HEK293 (cell line): ENCODE data around the gene RNF40.

ENCODE experiments used
- GLIS2 ChIP-seq: fragments of 450-650 bp; formaldehyde crosslinking; IDR thresholded peaks from 2 replicates; pipeline ENCODE4 v1.5.1; 2016; ENCODE audit warnings: missing biosample characterization, missing genetic modification characterization
- ZBTB1 ChIP-seq: fragments of 450-650 bp; formaldehyde crosslinking; IDR thresholded peaks from 2 replicates; pipeline ENCODE4 v1.5.1; 2016; ENCODE audit warnings: missing biosample characterization, missing genetic modification characterization
- ZFP37 ChIP-seq: fragments of 450-650 bp; formaldehyde crosslinking; IDR thresholded peaks from 2 replicates; pipeline ENCODE4 v1.5.1; 2016; ENCODE audit warnings: missing biosample characterization, missing genetic modification characterization
- ZNF221 ChIP-seq: fragments of 450-650 bp; formaldehyde crosslinking; IDR thresholded peaks from 2 replicates; pipeline ENCODE4 v1.5.1; 2017; ENCODE audit warnings: missing biosample characterization, missing genetic modification characterization, borderline replicate concordance
- ZNF404 ChIP-seq: fragments of 450-650 bp; formaldehyde crosslinking; IDR thresholded peaks from 2 replicates; pipeline ENCODE4 v1.5.1; 2017; ENCODE audit warnings: missing biosample characterization, missing genetic modification characterization
- ZNF416 ChIP-seq: fragments of 450-650 bp; formaldehyde crosslinking; IDR thresholded peaks from 2 replicates; pipeline ENCODE4 v1.5.1; 2016; ENCODE audit warnings: missing biosample characterization, missing genetic modification characterization
- ZNF623 ChIP-seq: fragments of 450-650 bp; formaldehyde crosslinking; IDR thresholded peaks from 2 replicates; pipeline ENCODE4 v1.5.1; 2016; ENCODE audit warnings: missing biosample characterization, missing genetic modification characterization
- ZNF76 ChIP-seq: fragments of 450-650 bp; formaldehyde crosslinking; IDR thresholded peaks from 2 replicates; pipeline ENCODE4; 2016; ENCODE audit warnings: low read depth, missing biosample characterization, missing genetic modification characterization, borderline replicate concordance
- ZNF792 ChIP-seq: fragments of 450-650 bp; formaldehyde crosslinking; IDR thresholded peaks from 2 replicates; pipeline ENCODE4 v1.5.1; 2016; ENCODE audit warnings: missing biosample characterization, missing genetic modification characterization
- ZXDB ChIP-seq: fragments of 450-650 bp; formaldehyde crosslinking; IDR thresholded peaks from 2 replicates; pipeline ENCODE4 v1.5.1; 2016; ENCODE audit warnings: missing biosample characterization, missing genetic modification characterization
- TF ChIP-seq, protein P1 (sequence below): fragments of 450-650 bp; formaldehyde crosslinking; IDR thresholded peaks from 2 replicates; pipeline ENCODE4 v1.5.1; 2016; ENCODE audit warnings: missing biosample characterization, missing genetic modification characterization
- TF ChIP-seq, protein P2 (sequence below): fragments of 450-650 bp; formaldehyde crosslinking; IDR thresholded peaks from 2 replicates; pipeline ENCODE4 v1.5.1; 2017; ENCODE audit warnings: missing biosample characterization, mild to moderate bottlenecking, missing genetic modification characterization, moderate library complexity

DNA sequence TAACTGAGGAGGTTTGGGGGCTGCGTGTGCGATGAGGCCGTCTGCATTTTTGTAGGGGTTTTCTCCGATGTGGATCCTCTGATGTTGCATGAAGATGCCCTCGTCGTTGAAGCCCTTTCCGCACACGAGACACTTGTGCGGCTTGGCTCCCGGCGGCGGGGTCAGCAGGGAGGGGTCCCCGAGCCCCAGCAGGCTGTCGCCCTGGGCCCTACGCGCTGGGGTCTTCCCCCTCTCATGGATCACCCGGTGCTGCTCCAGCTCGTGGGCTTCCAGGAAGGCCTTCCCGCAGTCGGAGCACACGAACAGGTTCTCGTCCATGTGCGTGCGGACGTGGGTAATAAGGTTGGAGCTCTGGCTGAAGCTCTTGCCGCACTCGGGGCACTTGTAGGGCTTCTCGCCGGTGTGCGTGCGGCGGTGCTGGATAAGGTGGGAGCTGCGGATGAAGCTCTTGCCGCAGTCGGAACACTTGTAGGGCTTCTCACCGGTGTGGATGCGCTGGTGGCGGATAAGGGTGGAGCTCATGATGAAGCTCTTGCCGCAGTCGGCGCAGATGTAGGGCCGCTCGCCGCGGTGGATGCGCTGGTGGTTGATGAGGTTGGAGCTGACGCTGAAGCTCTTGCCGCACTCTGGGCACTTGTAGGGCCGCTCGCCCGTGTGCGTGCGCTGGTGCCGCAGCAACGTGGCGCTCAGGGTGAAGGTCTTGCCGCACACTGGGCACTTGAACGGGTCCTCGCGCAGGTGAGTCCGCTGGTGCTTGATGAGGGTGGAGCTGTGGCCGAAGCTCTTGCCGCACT, 20.6 kb downstream of the RNF40 start:
- TF ChIP-seq ZFP37 (tag by site-specific recombination) (no peak), ZNF76 (tag by site-specific recombination) (no peak), ZNF221 (no peak), ZXDB (no peak), ZBTB1 (tag by site-specific recombination) (no peak), ZNF404 (tag by site-specific recombination) (no peak), ZNF792 (tag by site-specific recombination) (no peak), ZNF416 (tag by site-specific recombination) (no peak), GLIS2 (no peak), ZNF623 (tag by site-specific recombination) (no peak)
- TF ChIP-seq, protein P1, sequence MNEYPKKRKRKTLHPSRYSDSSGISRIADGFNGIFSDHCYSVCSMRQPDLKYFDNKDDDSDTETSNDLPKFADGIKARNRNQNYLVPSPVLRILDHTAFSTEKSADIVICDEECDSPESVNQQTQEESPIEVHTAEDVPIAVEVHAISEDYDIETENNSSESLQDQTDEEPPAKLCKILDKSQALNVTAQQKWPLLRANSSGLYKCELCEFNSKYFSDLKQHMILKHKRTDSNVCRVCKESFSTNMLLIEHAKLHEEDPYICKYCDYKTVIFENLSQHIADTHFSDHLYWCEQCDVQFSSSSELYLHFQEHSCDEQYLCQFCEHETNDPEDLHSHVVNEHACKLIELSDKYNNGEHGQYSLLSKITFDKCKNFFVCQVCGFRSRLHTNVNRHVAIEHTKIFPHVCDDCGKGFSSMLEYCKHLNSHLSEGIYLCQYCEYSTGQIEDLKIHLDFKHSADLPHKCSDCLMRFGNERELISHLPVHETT (tag by site-specific recombination), result no peak
- TF ChIP-seq, protein P2, sequence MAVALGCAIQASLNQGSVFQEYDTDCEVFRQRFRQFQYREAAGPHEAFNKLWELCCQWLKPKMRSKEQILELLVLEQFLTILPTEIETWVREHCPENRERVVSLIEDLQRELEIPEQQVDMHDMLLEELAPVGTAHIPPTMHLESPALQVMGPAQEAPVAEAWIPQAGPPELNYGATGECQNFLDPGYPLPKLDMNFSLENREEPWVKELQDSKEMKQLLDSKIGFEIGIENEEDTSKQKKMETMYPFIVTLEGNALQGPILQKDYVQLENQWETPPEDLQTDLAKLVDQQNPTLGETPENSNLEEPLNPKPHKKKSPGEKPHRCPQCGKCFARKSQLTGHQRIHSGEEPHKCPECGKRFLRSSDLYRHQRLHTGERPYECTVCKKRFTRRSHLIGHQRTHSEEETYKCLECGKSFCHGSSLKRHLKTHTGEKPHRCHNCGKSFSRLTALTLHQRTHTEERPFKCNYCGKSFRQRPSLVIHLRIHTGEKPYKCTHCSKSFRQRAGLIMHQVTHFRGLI (tag by site-specific recombination), result no peak
